22Rv1 (cell line): ENCODE results near the gene COG5.

ENCODE experiments used
- CTCF ChIP-seq: fragments of 450-650 bp; IDR thresholded peaks from 2 replicates; pipeline ENCODE4 v1.5.1; 2017; ENCODE audit warnings: mild to moderate bottlenecking
- ZFX ChIP-seq: fragments of 450-650 bp; IDR thresholded peaks from 2 replicates; pipeline ENCODE4 v1.6.1; 2017; ENCODE audit warnings: antibody characterized with exemption, borderline replicate concordance

GRCh38 chr7:107164092-107164491 is 399.6 kb downstream of the COG5 start:
- TF ChIP-seq CTCF = no peak
- no peak for TF ChIP-seq ZFX
